Keratinocyte (primary cell): ENCODE measurements around the gene ARHGAP15. TPM values are rescaled to one million over a fixed set of nuclear protein-coding genes. Genes with fewer than 3 reads are reported as not detected.

ENCODE experiments used
- DNase-seq: peaks from one replicate; pipeline ENCODE4 v3.0.0-alpha.2; 2011; ENCODE audit warnings: low read depth, missing footprints, low spot score
- FAIRE-seq: peaks from 2 replicates; lab custom pipeline; 2011; peaks lifted over from hg19 to GRCh38; lab: Jason Lieb, UNC
- H2AFZ ChIP-seq: 2 replicates; pipeline ENCODE4 v1.6.0; 2012; ENCODE audit warnings: low read length, control low read depth, inconsistent platforms; ENCODE audit not compliant: control insufficient read depth
- H3K27ac ChIP-seq: 2 replicates; pipeline ENCODE4 v1.5.1; 2011; ENCODE audit warnings: low read length; ENCODE audit not compliant: control insufficient read depth, insufficient read depth
- H3K27me3 ChIP-seq: 3 replicates; pipeline ENCODE4 v1.6.0; 2011; ENCODE audit warnings: low read length; ENCODE audit not compliant: control insufficient read depth, insufficient read depth; ENCODE audit errors: extremely low read depth
- H3K36me3 ChIP-seq, 2 experiments: 2 replicates in 1 of 2; 3 replicates in 1 of 2; pipeline ENCODE4 v1.5.1; 2011; ENCODE audit warnings: low read length in 2 of 2, mild to moderate bottlenecking in 1 of 2; ENCODE audit not compliant: control insufficient read depth in 2 of 2, insufficient read depth in 2 of 2; ENCODE audit errors: extremely low read depth in 1 of 2
- H3K4me1 ChIP-seq: 3 replicates; pipeline ENCODE4 v1.5.1; 2011; ENCODE audit warnings: low read length; ENCODE audit not compliant: control insufficient read depth, insufficient read depth; ENCODE audit errors: extremely low read depth
- H3K4me2 ChIP-seq: 3 replicates; pipeline ENCODE4 v1.6.0; 2011; ENCODE audit warnings: low read depth, low read length; ENCODE audit not compliant: control insufficient read depth, insufficient read depth; ENCODE audit errors: extremely low read depth
- H3K4me3 ChIP-seq, 3 experiments: fragments of 200-600 bp in 1 of 3; sonication (generic) in 1 of 3; 2 replicates in 2 of 3; 3 replicates in 1 of 3; pipeline ENCODE4 v1.5.1; 2011 to 2016; ENCODE audit warnings: low read length in 3 of 3, mild to moderate bottlenecking in 3 of 3, control low read depth in 2 of 3, inconsistent platforms in 1 of 3, low read depth in 1 of 3, mixed read lengths in 1 of 3, mixed run types in 1 of 3, moderate library complexity in 1 of 3; ENCODE audit not compliant: control insufficient read depth in 2 of 3, insufficient read depth in 2 of 3; ENCODE audit errors: extremely low read depth in 1 of 3
- H3K79me2 ChIP-seq: 2 replicates; pipeline ENCODE4 v1.6.0; 2012; ENCODE audit warnings: low read length; ENCODE audit not compliant: control insufficient read depth, insufficient read depth
- H3K9ac ChIP-seq: 3 replicates; pipeline ENCODE4 v1.6.0; 2011; ENCODE audit warnings: low read length; ENCODE audit not compliant: control insufficient read depth, insufficient read depth; ENCODE audit errors: extremely low read depth
- H3K9me1 ChIP-seq: 3 replicates; pipeline ENCODE4 v1.6.0; 2011; ENCODE audit warnings: low read length; ENCODE audit not compliant: control insufficient read depth, insufficient read depth; ENCODE audit errors: extremely low read depth
- H3K9me3 ChIP-seq: 2 replicates; pipeline ENCODE4 v1.5.1; 2012; ENCODE audit warnings: low read depth, low read length; ENCODE audit not compliant: control insufficient read depth
- H4K20me1 ChIP-seq: 3 replicates; pipeline ENCODE4 v1.6.0; 2011; ENCODE audit warnings: low read length; ENCODE audit not compliant: control insufficient read depth, insufficient read depth; ENCODE audit errors: extremely low read depth
- CTCF ChIP-seq, 3 experiments: IDR thresholded peaks in 1 of 3; conservative IDR thresholded peaks in 1 of 3; optimal IDR thresholded peaks in 1 of 3; 2 replicates in 2 of 3; 3 replicates in 1 of 3; pipeline versions ENCODE3 to v1.5.1; 2011; ENCODE audit warnings: low read length in 3 of 3, mild to moderate bottlenecking in 3 of 3, moderate library complexity in 2 of 3, control low read depth in 1 of 3, inconsistent platforms in 1 of 3; ENCODE audit not compliant: insufficient read depth in 2 of 3; ENCODE audit errors: extremely low read depth in 1 of 3
- EZH2 ChIP-seq: IDR thresholded peaks from one replicate; pipeline ENCODE4 v1.6.1; 2012; ENCODE audit warnings: inconsistent platforms, mild to moderate bottlenecking, low read length, moderate library complexity
- dilution Hi-C: fragments of 300-500 bp; cut with MboI; formaldehyde crosslinking; loops from one replicate; pipeline ENCODE4 v1.7.0; 2020; ENCODE audit warnings: low sequenced_read_pairs; ENCODE audit not compliant: extremely low pct_ligation_motif_present
- polyA plus RNA-seq, 5 experiments: library from polyadenylated mRNA; depleted of rRNA in 3 of 5; stranded (reverse) in 3 of 5; stranded (forward) in 1 of 5; unstranded in 1 of 5; fragments of >200 nt; gene quantifications; 1 replicate in 1 of 5; 2 replicates in 3 of 5; 3 replicates in 1 of 5; pipeline versions ENCODE4 v1.2.1 to v1.2.3, GENCODE V29; 2011 to 2012; ENCODE audit warnings: missing spikeins in 2 of 5, low read depth in 1 of 5, low replicate concordance in 1 of 5

ARHGAP15 gene
- polyA plus RNA-seq, 1 donor (not counting 4 experiments of a cell fraction or from before 2014, with no cell fraction given): not detected

GRCh38 chr2:143382573-143382972, 253.4 kb downstream of the ARHGAP15 start:
- H3K4me1 ChIP-seq: no peaks in the 10 kb centered on the region
- no peaks in the 10 kb centered on the region for H3K79me2 ChIP-seq
- no peak overlapping the region for H3K9ac ChIP-seq
- no peak overlapping the region for H3K4me3 ChIP-seq
- DNase-seq: no peak
- TF ChIP-seq EZH2: no peak
- H3K4me2 ChIP-seq: no peak overlapping the region
- no peak for FAIRE-seq
- no peaks in the 10 kb centered on the region for H4K20me1 ChIP-seq
- dilution Hi-C loops: no loop called here
- no peaks in the 10 kb centered on the region for H3K9me3 ChIP-seq
- H2AFZ ChIP-seq: no peak overlapping the region
- no peaks in the 10 kb centered on the region for H3K36me3 ChIP-seq
- H3K9me1 ChIP-seq: no peaks in the 10 kb centered on the region
- no peak overlapping the region for H3K27ac ChIP-seq
- H3K27me3 ChIP-seq: no peaks in the 10 kb centered on the region

GRCh38 chr2:143383016-143383415, 253.8 kb downstream of the ARHGAP15 start:
- TF ChIP-seq EZH2: no peak
- TF ChIP-seq CTCF (optimal IDR thresholded peaks at IDR 0.05 in 1 of 3, IDR thresholded peaks at IDR 0.05 in 1 of 3, conservative IDR thresholded peaks at IDR 0.05 in 1 of 3; ENCODE audit: extremely low read depth in 1 of 3, insufficient read depth in 2 of 3, low read length in 3 of 3): no peak
- Histone ChIP-seq H3K27ac (no peak overlapping the region), H4K20me1 (no peaks in the 10 kb centered on the region), H3K79me2 (no peaks in the 10 kb centered on the region), H2AFZ (no peak overlapping the region), H3K9me1 (no peaks in the 10 kb centered on the region), H3K4me3 (no peak overlapping the region), H3K36me3 (no peaks in the 10 kb centered on the region), H3K27me3 (no peaks in the 10 kb centered on the region), H3K4me1 (no peaks in the 10 kb centered on the region), H3K9ac (no peak overlapping the region), H3K4me2 (no peak overlapping the region), H3K9me3 (no peaks in the 10 kb centered on the region)
- DNase-seq: no peak
- dilution Hi-C loops: no loop called here
- FAIRE-seq: no peak

DNA sequence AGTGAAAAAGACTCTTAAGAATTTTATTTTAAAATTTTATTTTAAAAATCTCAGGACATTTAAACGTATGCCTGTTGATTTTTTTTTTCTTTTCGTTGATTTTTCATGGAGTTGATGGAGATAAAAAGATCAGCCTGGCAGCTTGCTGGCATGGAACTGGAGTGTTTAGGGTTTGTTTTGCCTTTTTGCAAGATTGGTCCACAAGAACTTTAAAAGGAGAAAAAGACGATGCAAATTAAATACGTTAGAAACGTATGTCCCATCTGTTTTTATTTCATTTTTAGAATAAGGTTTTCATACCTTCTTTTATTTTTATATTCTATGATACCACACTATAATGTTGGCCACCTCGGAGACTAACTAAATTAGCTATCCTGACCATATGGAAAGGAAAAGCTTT, 254.9 kb downstream of the ARHGAP15 start:
- Histone ChIP-seq H3K9me3 (no peaks in the 10 kb centered on the region), H3K9ac (no peak overlapping the region), H3K9me1 (no peaks in the 10 kb centered on the region), H4K20me1 (no peaks in the 10 kb centered on the region), H3K27ac (no peak overlapping the region), H3K4me1 (no peaks in the 10 kb centered on the region), H3K27me3 (no peaks in the 10 kb centered on the region), H2AFZ (no peak overlapping the region), H3K36me3 (no peaks in the 10 kb centered on the region), H3K4me2 (no peak overlapping the region), H3K79me2 (no peaks in the 10 kb centered on the region), H3K4me3 (no peak overlapping the region)
- dilution Hi-C loops: no loop called here
- TF ChIP-seq CTCF (optimal IDR thresholded peaks at IDR 0.05 in 1 of 3, IDR thresholded peaks at IDR 0.05 in 1 of 3, conservative IDR thresholded peaks at IDR 0.05 in 1 of 3; ENCODE audit: extremely low read depth in 1 of 3, insufficient read depth in 2 of 3, low read length in 3 of 3): no peak
- TF ChIP-seq EZH2: no peak
- no peak for FAIRE-seq
- DNase-seq: no peak
